Measurements from ENCODE around the gene TAF4.

DNA sequence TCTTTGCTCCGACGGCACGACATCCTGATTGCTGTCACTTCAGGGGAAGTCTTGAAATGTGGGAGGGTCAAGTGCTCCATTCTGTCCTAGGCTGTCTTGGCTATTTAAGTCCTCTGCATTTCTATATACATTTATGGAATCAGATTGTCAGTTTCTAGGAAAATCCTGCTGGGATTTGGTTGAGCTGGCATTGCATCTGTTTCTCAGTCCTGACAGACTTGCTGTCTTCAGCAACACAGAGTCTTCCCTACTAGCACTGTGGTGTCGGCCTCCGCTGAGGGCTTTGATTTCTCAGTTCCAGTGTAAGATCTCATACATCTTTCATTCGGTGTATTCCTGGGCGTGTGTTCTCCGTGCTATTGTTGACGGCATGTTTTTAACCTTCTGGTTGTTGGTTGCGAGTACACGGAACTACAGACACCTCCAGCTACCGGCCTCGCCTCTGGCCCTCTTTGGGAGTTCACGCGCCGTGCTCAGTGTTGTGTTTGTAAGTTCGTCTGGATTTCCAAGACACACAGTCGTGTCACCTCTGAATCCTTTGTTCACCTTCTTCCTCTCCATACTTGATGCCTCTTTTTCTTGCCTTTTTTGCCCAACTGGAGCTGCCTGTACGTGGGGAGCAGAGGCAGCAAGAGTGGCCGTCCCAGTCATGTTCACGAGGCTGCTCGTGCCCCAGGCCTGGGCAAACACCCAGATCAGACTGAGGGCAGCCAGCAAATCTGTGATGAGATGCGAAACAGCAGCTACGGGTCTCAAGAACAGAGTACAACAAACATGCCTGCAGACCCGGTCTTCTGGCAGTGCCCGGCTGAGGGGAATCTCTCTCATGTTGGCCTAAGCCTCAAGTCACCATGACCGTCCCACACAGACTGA, 92.8 kb downstream of the TAF4 start:
- TF ChIP-seq, protein P1, sequence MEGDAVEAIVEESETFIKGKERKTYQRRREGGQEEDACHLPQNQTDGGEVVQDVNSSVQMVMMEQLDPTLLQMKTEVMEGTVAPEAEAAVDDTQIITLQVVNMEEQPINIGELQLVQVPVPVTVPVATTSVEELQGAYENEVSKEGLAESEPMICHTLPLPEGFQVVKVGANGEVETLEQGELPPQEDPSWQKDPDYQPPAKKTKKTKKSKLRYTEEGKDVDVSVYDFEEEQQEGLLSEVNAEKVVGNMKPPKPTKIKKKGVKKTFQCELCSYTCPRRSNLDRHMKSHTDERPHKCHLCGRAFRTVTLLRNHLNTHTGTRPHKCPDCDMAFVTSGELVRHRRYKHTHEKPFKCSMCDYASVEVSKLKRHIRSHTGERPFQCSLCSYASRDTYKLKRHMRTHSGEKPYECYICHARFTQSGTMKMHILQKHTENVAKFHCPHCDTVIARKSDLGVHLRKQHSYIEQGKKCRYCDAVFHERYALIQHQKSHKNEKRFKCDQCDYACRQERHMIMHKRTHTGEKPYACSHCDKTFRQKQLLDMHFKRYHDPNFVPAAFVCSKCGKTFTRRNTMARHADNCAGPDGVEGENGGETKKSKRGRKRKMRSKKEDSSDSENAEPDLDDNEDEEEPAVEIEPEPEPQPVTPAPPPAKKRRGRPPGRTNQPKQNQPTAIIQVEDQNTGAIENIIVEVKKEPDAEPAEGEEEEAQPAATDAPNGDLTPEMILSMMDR (conservative IDR thresholded peaks at IDR 0.05 in 1 of 2, IDR thresholded peaks at IDR 0.05 in 1 of 2; ENCODE audit: low read depth in 1 of 2, low read length in 2 of 2) = no peak
- TF ChIP-seq EZH2 (IDR thresholded peaks at IDR 0.05; ENCODE audit: low read length, missing control alignments) = no peak

All from fibroblast of lung (primary cell).